NOMO-1 (cell line): Measurements from ENCODE around the gene EPHA2.
"Not testable (repeated sequence)": the region's sequence is repeated elsewhere in the genome, so short reads cannot be mapped to it uniquely, and the experiment has no call there.

Experiments
- DNase-seq, 2 experiments: peaks; one replicate each; lab custom pipeline; 2025; ENCODE audit not compliant: unreplicated experiment in 2 of 2; lab: John Stamatoyannopoulos, UW

EPHA2 gene

GRCh38 chr1:16168622-16169360 is 12.9 kb upstream of the EPHA2 start:
- peak in 1 of 2 experiments; percentile 21 for DNase-seq

- DNase-seq = not testable (repeated sequence)
Measured at GRCh38 chr1:16168144-16168495, 12.3 kb upstream of the EPHA2 start.

GRCh38 chr1:16167331-16168143 is 11.7 kb upstream of the EPHA2 start:
- DNase-seq = peak; percentile 10 to 18

- no peak for DNase-seq
Measured at GRCh38 chr1:16166117-16166516, 10.2 kb upstream of the EPHA2 start.

- DNase-seq = no peak
Measured at GRCh38 chr1:16165548-16165947, 9.7 kb upstream of the EPHA2 start.

GRCh38 chr1:16165073-16165364 is 9.2 kb upstream of the EPHA2 start:
- no peak for DNase-seq

GRCh38 chr1:16164213-16165072 is 8.6 kb upstream of the EPHA2 start:
- no peak for DNase-seq

- DNase-seq = not testable (repeated sequence)
Measured at GRCh38 chr1:16163608-16164212, 7.8 kb upstream of the EPHA2 start.

- DNase-seq = no peak
Measured at GRCh38 chr1:16162163-16162822, 6.4 kb upstream of the EPHA2 start.

GRCh38 chr1:16161717-16162116 is 5.8 kb upstream of the EPHA2 start:
- no peak for DNase-seq

GRCh38 chr1:16158993-16159831 is 3.3 kb upstream of the EPHA2 start:
- DNase-seq = no peak

GRCh38 chr1:16158025-16158424 is 2.2 kb upstream of the EPHA2 start:
- DNase-seq = no peak

- no peak for DNase-seq
Measured at GRCh38 chr1:16156848-16157495, 1.1 kb upstream of the EPHA2 start.

- DNase-seq = no peak
Measured at GRCh38 chr1:16153999-16154673, 1.7 kb downstream of the EPHA2 start.

GRCh38 chr1:16153096-16153998 is 2.5 kb downstream of the EPHA2 start:
- DNase-seq = no peak

- DNase-seq = no peak
Measured at GRCh38 chr1:16152481-16153087, 3.3 kb downstream of the EPHA2 start.

GRCh38 chr1:16151995-16152384 is 3.9 kb downstream of the EPHA2 start:
- no peak for DNase-seq
